Measurements from ENCODE around the gene B4GALT7. TPM values are rescaled to one million over a fixed set of nuclear protein-coding genes. Genes with fewer than 3 reads are reported as not detected.

The B4GALT7 gene
- total RNA-seq, 1 experiment from 2014 or later: 101 TPM

- in situ Hi-C loops (cut with HindIII; ENCODE audit: low pct_unique_long_range_greater_than_20kb, low sequenced_read_pairs): no loop called here
- no peak for DNase-seq (ENCODE audit: low read depth)
These were observed 8.3 kb upstream of the B4GALT7 start for GRCh38 chr5:177591690-177592009.

GRCh38 chr5:177592010-177592834 lies 7.7 kb upstream of the B4GALT7 start, which contains the start of gene TMED9:
Gene TMED9, plus strand, starts transcription at chr5:177592203. Its CDS starts 12 bp downstream, at chr5:177592215.
- peak; percentile 79 for DNase-seq (ENCODE audit: low read depth)
- in situ Hi-C loops (cut with HindIII; ENCODE audit: low pct_unique_long_range_greater_than_20kb, low sequenced_read_pairs): no loop called here

GRCh38 chr5:177592905-177593304 lies 7.0 kb upstream of the B4GALT7 start:
- in situ Hi-C loops (cut with HindIII; ENCODE audit: low pct_unique_long_range_greater_than_20kb, low sequenced_read_pairs): no loop called here

GRCh38 chr5:177593511-177593910 lies 6.4 kb upstream of the B4GALT7 start:
- no peak for DNase-seq (ENCODE audit: low read depth)
- in situ Hi-C loops (cut with HindIII; ENCODE audit: low pct_unique_long_range_greater_than_20kb, low sequenced_read_pairs): no loop called here

More at GRCh38 chr5:177592905-177593304, 7.0 kb upstream of the B4GALT7 start:
- DNase-seq (ENCODE audit: low read depth): no peak

- no peak for DNase-seq (ENCODE audit: low read depth)
- in situ Hi-C loops (cut with HindIII; ENCODE audit: low pct_unique_long_range_greater_than_20kb, low sequenced_read_pairs): no loop called here
These were observed 5.9 kb upstream of the B4GALT7 start for GRCh38 chr5:177594071-177594470.

- DNase-seq (ENCODE audit: low read depth): no peak
- in situ Hi-C loops (cut with HindIII; ENCODE audit: low pct_unique_long_range_greater_than_20kb, low sequenced_read_pairs): no loop called here
These were observed 4.8 kb upstream of the B4GALT7 start for GRCh38 chr5:177595026-177595585.

- in situ Hi-C loops (cut with HindIII; ENCODE audit: low pct_unique_long_range_greater_than_20kb, low sequenced_read_pairs): no loop called here
- DNase-seq (ENCODE audit: low read depth): no peak
These were observed 3.7 kb upstream of the B4GALT7 start for GRCh38 chr5:177595991-177596774.

GRCh38 chr5:177596775-177597238 lies 3.1 kb upstream of the B4GALT7 start:
- no peak for DNase-seq (ENCODE audit: low read depth)
- in situ Hi-C loops (cut with HindIII; ENCODE audit: low pct_unique_long_range_greater_than_20kb, low sequenced_read_pairs): no loop called here

GRCh38 chr5:177598477-177598876 lies 1.5 kb upstream of the B4GALT7 start:
- DNase-seq (ENCODE audit: low read depth): no peak
- in situ Hi-C loops (cut with HindIII; ENCODE audit: low pct_unique_long_range_greater_than_20kb, low sequenced_read_pairs): no loop called here

- DNase-seq (ENCODE audit: low read depth): no peak
- in situ Hi-C loops (cut with HindIII; ENCODE audit: low pct_unique_long_range_greater_than_20kb, low sequenced_read_pairs): no loop called here
These were observed 631 bp downstream of the B4GALT7 start for GRCh38 chr5:177600508-177601018.

- in situ Hi-C loops (cut with HindIII; ENCODE audit: low pct_unique_long_range_greater_than_20kb, low sequenced_read_pairs): no loop called here
- no peak for DNase-seq (ENCODE audit: low read depth)
These were observed 1.2 kb downstream of the B4GALT7 start for GRCh38 chr5:177601126-177601525.

GRCh38 chr5:177601577-177602457 lies 1.9 kb downstream of the B4GALT7 start:
- in situ Hi-C loops (cut with HindIII; ENCODE audit: low pct_unique_long_range_greater_than_20kb, low sequenced_read_pairs): no loop called here
- DNase-seq (ENCODE audit: low read depth): no peak

- DNase-seq (ENCODE audit: low read depth): no peak
- in situ Hi-C loops (cut with HindIII; ENCODE audit: low pct_unique_long_range_greater_than_20kb, low sequenced_read_pairs): no loop called here
These were observed 2.5 kb downstream of the B4GALT7 start for GRCh38 chr5:177602458-177602830.

- in situ Hi-C loops (cut with HindIII; ENCODE audit: low pct_unique_long_range_greater_than_20kb, low sequenced_read_pairs): no loop called here
These were observed 3.7 kb downstream of the B4GALT7 start for GRCh38 chr5:177603631-177604030.

GRCh38 chr5:177604116-177604521 lies 4.2 kb downstream of the B4GALT7 start:
- in situ Hi-C loops (cut with HindIII; ENCODE audit: low pct_unique_long_range_greater_than_20kb, low sequenced_read_pairs): no loop called here
- no peak for DNase-seq (ENCODE audit: low read depth)

More at GRCh38 chr5:177603631-177604030, 3.7 kb downstream of the B4GALT7 start:
- DNase-seq (ENCODE audit: low read depth): no peak

GRCh38 chr5:177604656-177605055 lies 4.7 kb downstream of the B4GALT7 start:
- DNase-seq (ENCODE audit: low read depth): no peak
- in situ Hi-C loops (cut with HindIII; ENCODE audit: low pct_unique_long_range_greater_than_20kb, low sequenced_read_pairs): no loop called here

- no peak for DNase-seq (ENCODE audit: low read depth)
- in situ Hi-C loops (cut with HindIII; ENCODE audit: low pct_unique_long_range_greater_than_20kb, low sequenced_read_pairs): no loop called here
These were observed 5.1 kb downstream of the B4GALT7 start for GRCh38 chr5:177605078-177605477.

GRCh38 chr5:177605667-177606066 lies 5.7 kb downstream of the B4GALT7 start:
- no peak for DNase-seq (ENCODE audit: low read depth)
- in situ Hi-C loops (cut with HindIII; ENCODE audit: low pct_unique_long_range_greater_than_20kb, low sequenced_read_pairs): no loop called here
